GM13976 (cell line): ENCODE measurements around the gene LRRC58.

ENCODE experiments used
- DNase-seq: peaks from one replicate; pipeline ENCODE4 v3.0.0; 2012; ENCODE audit warnings: low spot score
- in situ Hi-C: fragments of 300-500 bp; cut with MboI; formaldehyde crosslinking; loops from one replicate; pipeline ENCODE4 v1.12.0; 2022; ENCODE audit warnings: low sequenced_read_pairs, mixed read lengths, inconsistent platforms; ENCODE audit not compliant: unreplicated experiment
- TF ChIP-seq, protein P1 (sequence below): IDR thresholded peaks from 2 replicates; pipeline ENCODE4 v1.5.1; 2012; ENCODE audit warnings: borderline replicate concordance, mild to moderate bottlenecking; ENCODE audit not compliant: insufficient read depth; ENCODE audit errors: extremely low read depth, missing control alignments, control extremely low read depth

The LRRC58 gene

DNA sequence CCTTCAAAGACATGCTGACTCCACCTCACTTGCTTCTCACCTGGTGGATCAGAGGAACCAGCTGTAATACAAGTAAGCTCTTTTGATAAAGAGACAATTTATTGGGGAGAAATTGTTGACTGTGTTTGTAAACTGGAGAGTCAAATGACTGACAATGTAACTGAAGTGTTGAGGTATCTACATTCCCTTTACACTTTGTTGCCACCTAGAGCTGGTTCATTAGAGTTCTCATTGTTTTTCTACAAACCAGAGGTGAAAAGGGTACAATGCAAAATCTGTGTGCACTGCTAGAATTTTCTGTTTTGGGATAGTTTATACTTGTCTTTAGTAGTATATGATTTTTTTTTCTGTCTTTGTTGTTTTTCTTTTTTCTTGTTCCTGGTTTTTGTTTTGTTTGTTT, 8.7 kb upstream of the LRRC58 start:
- in situ Hi-C loops: no loop called here
- TF ChIP-seq, protein P1, sequence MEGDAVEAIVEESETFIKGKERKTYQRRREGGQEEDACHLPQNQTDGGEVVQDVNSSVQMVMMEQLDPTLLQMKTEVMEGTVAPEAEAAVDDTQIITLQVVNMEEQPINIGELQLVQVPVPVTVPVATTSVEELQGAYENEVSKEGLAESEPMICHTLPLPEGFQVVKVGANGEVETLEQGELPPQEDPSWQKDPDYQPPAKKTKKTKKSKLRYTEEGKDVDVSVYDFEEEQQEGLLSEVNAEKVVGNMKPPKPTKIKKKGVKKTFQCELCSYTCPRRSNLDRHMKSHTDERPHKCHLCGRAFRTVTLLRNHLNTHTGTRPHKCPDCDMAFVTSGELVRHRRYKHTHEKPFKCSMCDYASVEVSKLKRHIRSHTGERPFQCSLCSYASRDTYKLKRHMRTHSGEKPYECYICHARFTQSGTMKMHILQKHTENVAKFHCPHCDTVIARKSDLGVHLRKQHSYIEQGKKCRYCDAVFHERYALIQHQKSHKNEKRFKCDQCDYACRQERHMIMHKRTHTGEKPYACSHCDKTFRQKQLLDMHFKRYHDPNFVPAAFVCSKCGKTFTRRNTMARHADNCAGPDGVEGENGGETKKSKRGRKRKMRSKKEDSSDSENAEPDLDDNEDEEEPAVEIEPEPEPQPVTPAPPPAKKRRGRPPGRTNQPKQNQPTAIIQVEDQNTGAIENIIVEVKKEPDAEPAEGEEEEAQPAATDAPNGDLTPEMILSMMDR: no peak
- no peak for DNase-seq

DNA sequence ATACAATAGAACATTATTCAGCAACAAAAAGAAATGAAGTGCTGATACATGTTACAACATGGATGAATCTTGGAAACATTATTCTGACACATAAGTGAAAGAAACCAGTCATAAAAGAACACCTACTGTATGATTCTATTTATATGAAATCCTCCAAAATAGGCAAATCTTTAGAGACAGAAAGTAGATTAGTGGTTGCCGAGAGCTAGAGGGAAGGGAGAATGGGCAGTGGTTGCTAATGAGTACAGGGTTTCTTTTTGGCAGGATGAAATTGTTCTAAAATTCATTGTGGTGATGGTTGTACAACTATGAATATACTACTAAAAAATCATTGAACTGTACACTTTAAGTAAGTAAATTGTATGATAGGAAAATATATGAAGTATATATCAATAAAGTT, 6.3 kb upstream of the LRRC58 start:
- DNase-seq: no peak
- TF ChIP-seq, protein P1: no peak
- in situ Hi-C loops: no loop called here

DNA sequence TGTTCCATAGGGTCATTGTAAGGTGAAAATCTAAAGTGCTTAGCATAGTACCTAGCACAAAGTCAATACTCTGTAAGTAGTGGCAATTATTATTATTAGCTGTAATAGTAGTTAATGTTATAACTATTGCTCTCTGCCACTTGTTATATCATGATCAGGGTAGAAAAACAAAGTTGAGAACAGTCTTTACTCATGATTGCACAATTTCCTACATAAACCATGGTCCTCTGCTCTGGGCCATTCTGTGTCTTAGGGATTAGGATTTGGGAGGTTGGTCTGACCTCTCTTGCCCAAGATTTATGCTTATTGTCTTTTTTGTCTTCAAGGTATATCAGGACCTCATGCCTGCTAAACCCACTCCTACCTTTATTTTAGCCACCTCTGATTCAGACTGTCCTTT, 4.3 kb upstream of the LRRC58 start:
- in situ Hi-C loops: no loop called here
- TF ChIP-seq, protein P1: no peak
- DNase-seq: no peak

DNA sequence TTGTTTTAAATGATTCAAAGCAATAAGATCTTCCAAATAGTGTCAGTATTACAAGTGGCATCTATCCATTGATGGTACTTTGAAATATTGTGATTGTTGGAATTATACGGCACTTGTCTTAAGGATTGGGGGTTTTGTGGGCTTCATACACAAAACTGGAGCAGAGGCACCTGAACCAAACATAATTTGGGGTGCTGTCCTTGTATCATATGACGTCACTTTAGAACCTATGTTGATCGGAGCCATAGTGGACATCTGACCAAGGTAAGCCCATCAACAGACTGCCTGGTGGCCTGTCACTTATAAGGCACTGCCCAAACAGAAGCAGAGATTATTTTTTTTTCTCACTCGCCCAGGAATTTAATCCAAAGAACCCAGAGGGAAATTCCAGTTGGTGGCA, 2.9 kb upstream of the LRRC58 start:
- TF ChIP-seq, protein P1: no peak
- in situ Hi-C loops: no loop called here
- DNase-seq: no peak

DNA sequence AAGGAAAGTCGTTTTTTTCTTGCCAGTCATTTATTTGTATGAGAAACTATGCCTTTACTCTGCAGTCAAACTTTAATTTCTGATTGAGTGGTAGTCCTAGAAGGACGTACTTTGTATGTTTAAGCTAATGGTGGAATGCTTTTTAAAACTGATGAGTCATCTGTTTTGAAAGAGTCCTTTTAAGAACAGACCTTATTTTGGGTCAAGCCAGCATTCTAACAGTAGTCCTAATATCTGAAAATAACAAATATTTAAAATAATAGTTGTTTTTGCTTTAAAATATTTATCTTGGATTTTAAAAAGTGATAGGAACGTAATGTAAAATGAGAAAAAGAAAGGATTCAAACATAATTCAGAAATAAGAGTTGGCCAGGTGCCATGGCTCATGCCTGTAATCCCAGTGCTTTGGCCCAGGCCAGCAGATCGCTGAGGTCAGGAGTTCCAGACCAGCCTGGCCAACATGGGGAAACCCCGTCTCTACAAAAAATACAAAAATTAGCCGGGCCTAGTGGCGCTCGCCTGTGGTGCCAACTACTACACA, 1.3 kb upstream of the LRRC58 start:
- in situ Hi-C loops: no loop called here
- no peak for DNase-seq
- TF ChIP-seq, protein P1: no peak

DNA sequence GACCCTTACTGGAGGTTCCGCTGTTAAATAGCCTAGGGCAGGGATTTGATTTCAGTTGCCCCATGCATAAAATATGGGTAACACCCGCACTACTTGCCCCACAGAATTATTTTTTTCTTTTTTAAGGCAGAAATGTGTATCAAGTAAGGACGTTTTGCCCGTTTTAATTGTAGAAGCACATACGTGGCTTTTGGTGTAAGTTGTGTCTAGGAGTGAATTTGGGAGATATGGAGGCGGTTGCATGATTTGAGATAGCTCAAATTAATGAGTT, 636 bp upstream of the LRRC58 start:
- DNase-seq: no peak

More for the DNA sequence above, 636 bp upstream of the LRRC58 start:
- in situ Hi-C loops: no loop called here
- TF ChIP-seq, protein P1: no peak
